Transverse colon (tissue), 4 donors: ENCODE results near the gene PTPMT1.

Experiments used
- EP300 ChIP-seq: sonication (generic); formaldehyde crosslinking; IDR thresholded peaks from one replicate; pipeline ENCODE4 v1.6.1; 2017; ENCODE audit warnings: antibody characterized with exemption, low read depth
- POLR2A ChIP-seq: fragments of 450-650 bp; IDR thresholded peaks from one replicate; pipeline ENCODE4 v1.6.1; 2016; ENCODE audit warnings: antibody characterized with exemption, mild to moderate bottlenecking, moderate library complexity
- POLR2AphosphoS5 ChIP-seq, 3 donors: sonication (generic); formaldehyde crosslinking; IDR thresholded peaks; one replicate each; pipeline ENCODE4 v1.6.1; 2016; ENCODE audit warnings: antibody characterized with exemption in 3 of 3
- TF ChIP-seq, protein P1 (sequence below), 5 experiments: fragments of 200-600 bp in 3 of 5; fragments of 450-650 bp in 2 of 5; sonication (generic) in 3 of 5; IDR thresholded peaks; 1 replicate in 2 of 5; 2 replicates in 3 of 5; pipeline ENCODE4 v1.5.1; 2016 to 2017; ENCODE audit warnings: antibody characterized with exemption in 5 of 5, inconsistent platforms in 3 of 5, mild to moderate bottlenecking in 2 of 5, moderate library complexity in 1 of 5

- TF ChIP-seq POLR2A, result no peak
- TF ChIP-seq, protein P1, sequence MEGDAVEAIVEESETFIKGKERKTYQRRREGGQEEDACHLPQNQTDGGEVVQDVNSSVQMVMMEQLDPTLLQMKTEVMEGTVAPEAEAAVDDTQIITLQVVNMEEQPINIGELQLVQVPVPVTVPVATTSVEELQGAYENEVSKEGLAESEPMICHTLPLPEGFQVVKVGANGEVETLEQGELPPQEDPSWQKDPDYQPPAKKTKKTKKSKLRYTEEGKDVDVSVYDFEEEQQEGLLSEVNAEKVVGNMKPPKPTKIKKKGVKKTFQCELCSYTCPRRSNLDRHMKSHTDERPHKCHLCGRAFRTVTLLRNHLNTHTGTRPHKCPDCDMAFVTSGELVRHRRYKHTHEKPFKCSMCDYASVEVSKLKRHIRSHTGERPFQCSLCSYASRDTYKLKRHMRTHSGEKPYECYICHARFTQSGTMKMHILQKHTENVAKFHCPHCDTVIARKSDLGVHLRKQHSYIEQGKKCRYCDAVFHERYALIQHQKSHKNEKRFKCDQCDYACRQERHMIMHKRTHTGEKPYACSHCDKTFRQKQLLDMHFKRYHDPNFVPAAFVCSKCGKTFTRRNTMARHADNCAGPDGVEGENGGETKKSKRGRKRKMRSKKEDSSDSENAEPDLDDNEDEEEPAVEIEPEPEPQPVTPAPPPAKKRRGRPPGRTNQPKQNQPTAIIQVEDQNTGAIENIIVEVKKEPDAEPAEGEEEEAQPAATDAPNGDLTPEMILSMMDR (IDR thresholded peaks at IDR 0.05), result no peak
- TF ChIP-seq POLR2AphosphoS5 (IDR thresholded peaks at IDR 0.05), result no peak
- no peak for TF ChIP-seq EP300
Observed at GRCh38 chr11:47572715-47573255, 7.4 kb downstream of the PTPMT1 start.
